ENCODE data around the gene IL17B.

The IL17B gene

GRCh38 chr5:149414405-149415065 is 35.4 kb upstream of the IL17B start:
- no peak for DNase-seq (ENCODE audit: low spot score)

DNA sequence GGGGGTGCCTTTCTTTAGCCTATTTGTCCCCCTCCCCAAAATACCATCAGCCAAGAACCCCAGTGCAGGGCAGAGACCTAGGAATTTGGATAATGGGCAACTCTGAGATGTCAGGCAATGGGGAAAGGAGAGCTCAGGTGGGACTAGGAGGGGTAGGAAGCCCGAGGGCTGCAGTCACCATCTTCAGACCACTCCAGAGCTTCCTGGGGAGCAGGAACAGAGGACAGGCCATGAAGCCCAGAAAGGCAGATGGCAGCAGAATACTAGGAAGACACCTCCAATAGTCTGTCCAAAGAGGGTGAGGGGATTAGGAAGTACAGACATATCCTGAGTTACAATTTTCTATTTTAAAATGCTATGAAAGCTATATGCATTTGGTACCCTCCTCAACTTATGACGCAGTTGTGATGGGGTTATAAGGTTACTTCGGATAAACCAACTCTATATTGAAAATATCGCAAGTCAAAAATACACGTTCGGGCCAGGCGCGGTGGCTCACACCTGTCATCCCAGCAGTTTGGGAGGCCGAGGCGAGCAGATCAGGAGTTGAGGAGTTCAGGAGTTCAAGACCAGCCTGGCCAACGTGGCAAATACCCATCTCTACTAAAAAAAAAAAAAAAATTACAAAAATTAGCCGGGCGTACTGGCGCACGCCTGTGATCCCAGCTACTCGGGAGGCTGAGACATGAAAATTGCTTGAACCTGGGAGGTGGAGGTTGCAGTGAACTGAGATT is 34.6 kb upstream of the IL17B start:
- no peak for DNase-seq (ENCODE audit: low spot score)

DNA sequence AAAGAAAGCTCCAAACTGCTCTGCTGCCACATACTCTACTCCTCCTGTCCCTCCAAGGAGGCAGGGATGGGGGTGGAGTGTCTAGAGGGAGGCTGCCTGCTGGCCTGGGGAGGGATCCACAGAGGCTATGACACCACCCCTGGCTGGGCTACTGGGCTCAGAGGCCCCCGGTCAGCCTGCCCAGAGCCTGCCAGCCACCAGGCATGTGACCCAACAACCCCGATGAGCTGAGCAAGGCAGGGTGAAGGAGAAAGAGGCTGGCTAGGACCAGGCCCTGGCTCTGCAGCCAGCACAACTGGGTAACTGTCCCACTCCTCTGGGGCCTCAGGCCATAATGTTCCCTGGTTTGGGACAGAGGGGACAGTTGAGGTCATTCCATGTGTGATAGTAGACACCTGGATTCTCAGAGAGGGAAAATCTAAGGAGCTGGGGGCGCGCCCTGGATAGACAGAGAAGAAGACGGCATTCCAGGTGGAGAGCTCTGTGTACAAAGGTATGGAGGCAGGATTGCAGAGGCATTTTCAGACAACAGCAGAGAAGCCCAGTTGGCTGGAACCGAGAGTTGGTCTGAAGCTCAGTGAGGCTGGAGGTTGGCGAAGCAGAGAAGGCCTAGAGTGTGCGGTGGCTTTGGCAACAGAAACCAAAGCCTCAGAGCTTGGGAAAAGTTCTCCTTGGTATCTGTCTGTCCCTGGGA is 33.8 kb upstream of the IL17B start:
- DNase-seq (ENCODE audit: low spot score): no peak

DNA sequence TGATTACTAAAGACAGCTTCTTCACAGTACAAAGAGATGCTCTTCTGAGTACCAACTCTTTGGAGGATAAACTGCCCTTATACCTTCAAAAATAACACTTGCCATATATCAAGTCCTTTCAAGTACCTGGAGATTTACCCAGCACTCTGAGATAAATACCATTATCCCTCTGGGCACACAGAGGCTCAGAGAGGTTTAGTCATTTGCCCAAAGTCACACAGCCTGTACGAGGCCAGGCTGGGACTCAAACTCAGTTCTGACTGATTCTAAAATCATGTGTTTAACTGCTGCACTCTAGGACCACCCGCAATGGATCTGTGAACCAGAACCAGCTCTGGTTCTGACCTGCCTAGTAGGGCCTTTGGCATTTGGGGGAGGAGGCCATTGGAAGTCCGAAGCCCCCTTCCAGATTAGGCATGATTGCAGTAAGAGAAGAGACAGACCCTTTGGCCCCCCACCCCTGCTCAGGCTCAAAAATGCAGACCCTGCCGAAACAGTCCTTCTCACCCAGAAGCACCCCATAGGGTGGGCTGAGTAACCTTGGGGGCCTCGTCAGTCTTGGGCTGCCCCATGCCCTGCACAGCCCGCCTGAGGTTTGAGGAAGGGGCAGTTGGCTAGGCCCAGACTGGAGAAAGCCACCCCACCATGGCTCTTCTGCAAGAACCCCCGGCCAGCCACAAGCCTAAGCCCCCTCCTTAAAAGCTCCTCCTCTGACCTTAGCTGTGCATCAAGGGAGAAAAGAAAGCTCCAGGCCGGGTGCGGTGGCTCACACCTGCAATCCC is 32.8 kb upstream of the IL17B start:
- DNase-seq (ENCODE audit: low spot score): no peak

GRCh38 chr5:149410721-149411432 is 31.8 kb upstream of the IL17B start:
- no peak for DNase-seq (ENCODE audit: low spot score)

DNA sequence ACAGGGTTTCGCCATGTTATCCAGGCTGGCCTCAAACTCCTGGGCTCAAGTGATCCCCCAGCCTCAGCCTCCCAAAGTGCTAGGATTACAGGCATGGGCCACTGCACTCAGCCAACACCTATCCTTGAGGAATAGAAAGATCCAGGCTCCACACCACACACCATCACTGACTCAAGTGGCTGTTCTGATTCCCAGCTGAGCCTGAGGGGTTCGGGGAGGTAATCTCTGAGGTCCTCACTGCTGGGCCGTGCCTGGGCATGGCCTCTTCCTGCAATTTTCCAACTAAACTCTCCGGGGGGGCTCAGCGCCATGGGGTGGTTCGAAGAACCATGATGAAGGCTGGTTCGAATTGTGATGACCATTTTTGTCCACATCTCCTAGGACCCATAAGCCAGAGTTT is 31.0 kb upstream of the IL17B start:
- no peak for DNase-seq (ENCODE audit: low spot score)

DNA sequence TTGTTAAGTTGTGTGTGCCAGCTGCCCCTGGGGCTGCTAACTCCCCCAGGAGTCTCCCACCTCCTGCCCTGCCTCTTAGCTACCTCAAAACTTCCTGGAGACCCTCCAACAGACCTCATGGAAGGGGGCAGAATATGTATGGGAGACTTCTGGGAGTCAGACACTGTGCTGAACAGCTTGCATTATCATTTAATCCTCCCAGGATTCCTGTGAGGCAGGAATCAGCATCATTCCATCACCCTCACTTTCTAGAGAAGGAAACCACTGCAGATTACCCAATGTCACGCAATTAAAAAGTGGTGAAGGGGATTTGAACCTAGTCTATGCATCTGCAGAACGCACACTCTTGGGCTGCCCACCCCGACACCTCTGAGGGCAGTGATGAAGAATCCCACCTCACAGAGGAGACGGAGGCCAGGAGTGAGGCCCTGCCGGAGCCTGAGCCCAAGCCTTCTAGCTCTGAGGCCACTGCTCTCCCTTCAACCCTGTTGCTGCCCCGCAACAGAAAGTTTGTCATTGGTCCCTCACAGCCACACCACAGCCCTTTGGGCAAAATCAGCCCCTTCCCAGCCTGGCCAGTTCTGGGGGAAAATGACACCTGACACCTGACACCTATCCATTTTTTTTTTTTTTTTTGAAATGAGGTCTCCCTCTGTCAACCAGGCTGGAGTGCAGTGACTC is 30.3 kb upstream of the IL17B start:
- no peak for DNase-seq (ENCODE audit: low spot score)

GRCh38 chr5:149408252-149409099 is 29.4 kb upstream of the IL17B start:
- no peak for DNase-seq (ENCODE audit: low spot score)

DNA sequence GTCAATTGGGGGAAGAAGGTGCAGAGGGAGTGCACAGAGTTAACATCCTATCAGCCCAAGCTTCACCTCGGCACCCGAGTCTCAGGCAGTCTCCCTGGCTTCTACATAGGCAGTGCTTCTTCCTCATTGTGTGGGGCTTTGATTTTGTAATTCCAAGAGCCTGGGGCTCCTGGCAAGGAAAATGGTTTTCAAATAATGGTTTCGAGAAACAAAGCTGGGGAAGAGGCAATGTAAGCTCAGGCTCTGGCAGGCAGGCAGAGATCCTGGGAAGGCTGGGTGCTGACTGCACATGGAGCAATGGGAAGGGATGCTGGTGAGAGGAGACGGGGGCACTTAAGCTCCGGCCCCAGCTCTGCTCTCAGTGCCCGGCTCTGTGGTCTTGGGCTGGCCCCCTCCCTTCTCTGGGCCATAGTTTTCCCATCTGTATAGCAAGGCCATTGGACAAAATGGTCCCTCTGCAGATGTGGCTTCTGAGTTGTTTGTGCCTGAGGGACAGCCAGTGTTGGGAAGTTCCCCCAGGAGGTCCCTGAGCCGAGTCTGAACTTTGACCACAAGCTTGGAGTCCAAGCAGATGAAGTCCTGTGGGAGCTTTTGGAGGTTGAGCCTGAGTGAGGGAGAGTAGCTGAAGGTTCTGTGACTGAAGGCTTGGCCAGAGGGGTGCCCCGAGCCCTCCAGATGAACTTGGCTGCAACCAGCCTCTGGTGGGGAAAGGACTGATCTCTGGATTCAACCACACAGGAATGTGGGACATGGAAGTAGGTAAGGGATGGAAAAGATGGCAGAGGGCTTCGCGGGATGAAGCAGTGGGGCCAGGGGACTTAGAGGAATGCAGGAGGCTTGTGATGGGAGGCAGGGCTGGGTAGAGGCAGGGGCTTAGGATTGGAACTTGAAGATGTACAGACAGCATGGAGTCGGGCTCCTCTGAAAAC is 28.5 kb upstream of the IL17B start:
- DNase-seq (ENCODE audit: low spot score): peak; percentile 54

- DNase-seq (ENCODE audit: low spot score): no peak
Observed at GRCh38 chr5:149406979-149407306, 27.9 kb upstream of the IL17B start.

GRCh38 chr5:149406203-149406978 is 27.3 kb upstream of the IL17B start:
- DNase-seq (ENCODE audit: low spot score): no peak

GRCh38 chr5:149405550-149406202 is 26.6 kb upstream of the IL17B start:
- no peak for DNase-seq (ENCODE audit: low spot score)

- no peak for DNase-seq (ENCODE audit: low spot score)
Observed at GRCh38 chr5:149404746-149405549, 25.9 kb upstream of the IL17B start.

DNA sequence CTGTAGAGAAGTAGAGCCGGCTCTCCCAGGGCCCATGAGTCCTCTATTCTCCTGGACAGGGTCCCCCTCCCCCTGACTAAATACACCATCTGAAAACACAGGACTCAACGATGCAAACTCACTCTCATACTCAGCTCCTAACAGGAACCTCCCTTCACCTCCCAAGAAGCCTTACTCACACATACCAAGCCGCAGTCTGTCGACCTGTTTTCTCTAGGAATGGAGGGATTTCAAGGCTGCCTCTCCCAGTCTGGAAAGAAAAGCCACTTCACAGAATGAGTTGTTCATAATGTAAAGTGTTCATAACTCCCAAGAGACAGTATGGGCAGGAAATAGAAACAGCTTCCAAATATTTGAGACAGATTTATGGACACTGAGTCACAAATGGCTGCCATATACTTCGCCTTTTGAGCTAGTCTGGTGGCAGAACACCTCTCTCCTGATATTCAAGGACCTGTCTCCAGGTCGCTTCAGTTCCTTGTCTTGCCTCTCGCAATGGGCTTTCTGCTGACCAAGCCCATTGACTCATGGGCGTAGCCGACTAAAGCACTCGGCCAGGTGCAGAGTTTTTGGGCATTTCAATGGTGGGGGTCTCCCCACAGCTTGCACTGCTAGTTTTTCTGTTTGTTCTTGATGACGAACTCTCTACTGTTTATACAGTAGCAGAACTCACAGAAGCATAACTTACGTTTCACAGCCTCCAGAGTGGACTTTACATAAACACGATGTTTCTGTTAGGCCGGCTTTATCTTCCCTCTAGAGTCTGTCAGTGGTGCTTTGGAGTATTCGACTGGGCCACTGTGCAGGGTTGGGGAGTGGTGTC is 25.0 kb upstream of the IL17B start:
- DNase-seq (ENCODE audit: low spot score): no peak

GRCh38 chr5:149402291-149402690 is 23.2 kb upstream of the IL17B start:
- DNase-seq (ENCODE audit: low spot score): no peak

DNA sequence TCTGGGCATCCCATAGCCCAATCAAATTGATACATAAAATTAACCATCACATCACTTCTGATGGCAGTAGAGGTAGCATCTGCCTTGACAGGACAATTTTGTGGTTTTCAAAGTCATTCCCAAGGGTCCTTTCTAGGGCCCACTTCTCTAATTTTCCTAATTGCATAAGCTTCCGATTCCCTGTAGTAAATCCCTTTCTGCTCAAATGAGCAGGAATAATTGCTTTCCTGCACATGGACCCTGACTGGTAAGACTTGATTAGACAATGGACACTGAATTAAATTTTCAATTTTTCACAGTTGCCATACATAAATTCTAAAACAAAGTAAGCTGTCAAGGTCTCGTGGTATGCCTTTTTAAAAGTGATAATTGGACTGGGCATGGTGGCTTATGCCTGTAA is 22.0 kb upstream of the IL17B start:
- no peak for DNase-seq (ENCODE audit: low spot score)
